DMS79 (cell line): ENCODE results near the gene POLR1A.

ENCODE experiments used
- DNase-seq: peaks from one replicate; lab custom pipeline; 2025; lab: John Stamatoyannopoulos, UW

The POLR1A gene

GRCh38 chr2:86105252-86105968 is at the start of gene POLR1A:
TSS of gene POLR1A (minus strand) at chr2:86105886. CDS start at chr2:86105776, 110 bp downstream.
- peak; percentile 92 for DNase-seq

DNA sequence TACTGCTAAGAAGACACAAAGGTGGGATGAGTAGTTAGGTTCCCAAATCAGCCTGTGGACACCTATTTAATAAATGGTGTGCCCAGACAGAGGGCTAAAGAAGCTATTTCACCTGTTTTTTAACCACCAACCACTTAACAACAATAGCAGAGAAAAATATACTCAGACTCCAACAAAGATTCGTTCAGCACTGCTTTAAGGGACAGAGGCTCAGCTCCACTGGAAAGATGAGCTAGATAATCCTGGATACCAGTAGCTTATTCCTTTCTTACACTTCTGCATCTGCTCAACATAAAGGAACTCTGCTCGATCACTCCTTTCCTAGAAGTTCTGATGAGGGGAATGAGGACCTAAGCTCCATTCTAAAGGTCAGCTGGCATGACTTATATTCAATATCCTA is 44.8 kb upstream of the POLR1A start:
- DNase-seq, result no peak

GRCh38 chr2:86147793-86148192 is 42.1 kb upstream of the POLR1A start:
- no peak for DNase-seq

DNA sequence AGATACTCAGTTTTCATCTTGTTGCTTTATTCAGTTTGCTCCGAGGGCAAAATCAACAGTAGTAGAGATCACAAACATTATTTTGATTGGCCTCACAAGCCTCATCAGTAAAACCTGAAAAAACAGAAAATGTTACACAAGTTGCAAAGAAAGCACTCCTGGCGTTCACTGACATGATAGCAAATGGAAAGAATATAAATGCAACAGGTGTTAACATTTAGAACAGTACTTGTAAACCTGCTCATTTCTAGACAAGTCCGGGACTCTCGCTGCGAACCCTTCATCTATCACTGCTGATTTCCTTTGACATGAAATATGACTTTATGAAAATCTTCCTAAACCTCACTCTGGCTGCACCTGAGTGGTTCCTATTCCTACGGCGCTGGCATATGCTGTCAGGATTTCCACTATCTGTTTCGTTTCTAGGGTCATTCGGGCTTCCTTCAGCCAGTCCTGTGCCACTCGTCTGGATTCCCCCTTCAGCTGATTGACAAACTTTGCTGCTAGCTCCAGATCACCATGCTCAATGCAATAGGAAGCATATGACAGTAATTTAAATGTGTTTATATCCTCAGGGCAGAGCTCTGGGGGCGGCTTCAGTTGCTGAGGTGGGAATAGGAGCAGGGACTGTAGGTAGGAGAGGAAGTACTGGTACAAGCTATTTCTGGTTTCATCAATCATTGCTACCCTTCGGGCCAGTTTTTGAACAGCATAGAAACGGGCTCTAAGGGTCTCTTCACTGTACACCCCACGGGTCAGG is 38.4 kb upstream of the POLR1A start:
- DNase-seq, result no peak

DNA sequence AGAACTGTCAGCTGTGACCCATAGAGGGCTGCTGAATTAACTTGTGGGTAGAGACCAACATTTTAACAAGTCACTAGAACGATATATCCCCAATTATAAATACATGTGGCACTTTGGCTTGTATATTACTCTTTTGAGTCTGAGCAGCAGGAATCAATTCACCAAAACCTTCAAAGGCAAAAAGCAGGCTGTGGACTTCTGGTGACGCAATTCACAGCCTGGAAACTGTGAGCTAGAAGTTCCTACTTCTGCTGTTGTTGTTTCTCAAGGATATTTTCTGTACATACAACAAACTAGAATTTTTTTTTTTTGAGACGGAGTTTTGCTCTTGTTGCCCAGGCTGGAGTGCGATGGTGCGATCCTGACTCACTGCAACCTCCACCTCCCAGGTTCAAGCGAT is 37.6 kb upstream of the POLR1A start:
- no peak for DNase-seq

DNA sequence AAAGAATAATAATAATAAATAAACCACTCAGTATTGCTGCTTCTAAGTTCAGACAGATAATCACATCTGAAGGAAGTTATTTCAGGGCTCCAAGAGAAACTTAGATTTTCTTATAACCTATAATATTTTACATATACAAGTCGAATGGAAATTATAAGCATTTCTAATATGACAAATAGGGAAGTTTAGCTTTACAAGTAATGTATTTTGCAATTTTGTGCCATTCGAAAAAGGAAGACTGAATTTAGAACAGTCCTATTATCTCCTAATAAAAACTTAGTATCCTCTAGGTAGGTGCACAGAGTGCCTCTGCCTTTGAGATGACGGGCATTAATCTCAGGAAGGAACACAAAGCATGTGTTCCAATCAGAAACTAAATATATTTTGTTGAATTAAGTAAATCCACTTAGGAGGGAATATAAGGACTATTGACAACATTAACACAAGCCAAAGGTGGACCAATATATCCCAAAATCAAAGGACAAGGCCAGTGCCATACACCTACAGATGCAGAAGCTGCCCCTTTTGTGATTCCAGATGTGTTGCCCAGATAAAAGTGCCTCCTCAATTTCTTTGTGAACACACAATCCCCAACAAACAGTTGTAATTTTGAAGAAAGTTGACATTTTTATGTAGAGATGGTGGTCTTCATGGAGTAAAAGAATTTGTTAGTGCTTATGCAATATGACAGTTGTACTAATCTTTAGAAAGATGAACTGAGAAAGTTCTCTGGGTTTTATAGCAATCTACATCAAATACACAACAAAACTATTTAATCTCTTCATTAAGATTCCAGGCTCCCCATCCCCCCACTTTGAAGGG is 37.0 kb upstream of the POLR1A start:
- DNase-seq, result no peak

GRCh38 chr2:86140969-86141392 is 35.3 kb upstream of the POLR1A start:
- DNase-seq, result no peak

GRCh38 chr2:86139981-86140380 is 34.3 kb upstream of the POLR1A start:
- DNase-seq, result no peak

DNA sequence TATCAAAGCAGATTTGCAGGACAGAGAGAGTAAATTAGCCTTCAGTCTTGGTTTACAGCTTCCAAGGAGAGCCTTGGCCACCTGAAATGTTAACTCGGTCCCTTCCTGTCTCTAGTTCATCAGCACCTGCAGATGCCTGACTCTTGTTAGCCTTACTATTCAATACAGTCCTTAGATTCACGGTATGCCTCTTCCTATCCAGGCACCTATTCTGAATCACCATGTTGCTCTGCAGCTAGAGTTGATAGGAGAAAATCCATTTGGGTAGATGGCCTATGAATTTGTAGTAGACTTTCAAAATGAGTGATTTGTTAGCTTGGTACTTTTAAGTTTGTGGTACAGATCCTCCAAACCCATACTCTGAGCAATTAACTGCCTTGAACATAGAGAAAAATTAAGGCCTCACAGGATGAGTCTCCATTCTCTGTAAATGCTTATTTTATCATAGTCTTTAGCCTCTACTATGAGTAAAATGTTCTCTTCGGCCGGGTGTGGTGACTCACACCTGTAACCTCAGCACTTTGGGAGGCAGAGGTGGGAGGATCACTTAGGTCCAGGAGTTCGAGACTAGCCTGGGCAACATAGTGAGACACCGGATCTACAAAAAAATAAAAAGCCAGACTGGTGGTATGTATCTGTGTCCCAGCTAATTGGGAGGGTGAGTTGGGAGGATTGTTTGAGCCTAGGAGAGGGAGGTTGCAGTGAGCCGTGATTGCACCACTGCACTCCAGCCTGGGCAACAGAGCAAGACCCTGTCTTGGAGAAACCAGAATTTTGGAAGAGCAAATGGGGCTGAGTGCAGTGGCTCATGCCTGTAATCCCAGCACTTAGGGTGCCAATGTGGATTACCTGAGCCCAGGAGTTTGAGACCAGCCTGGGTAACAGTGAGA is 33.3 kb upstream of the POLR1A start:
- DNase-seq, result no peak

- no peak for DNase-seq
Observed at GRCh38 chr2:86136141-86136540, 30.5 kb upstream of the POLR1A start.

- DNase-seq, result no peak
Observed at GRCh38 chr2:86135653-86136052, 30.0 kb upstream of the POLR1A start.

DNA sequence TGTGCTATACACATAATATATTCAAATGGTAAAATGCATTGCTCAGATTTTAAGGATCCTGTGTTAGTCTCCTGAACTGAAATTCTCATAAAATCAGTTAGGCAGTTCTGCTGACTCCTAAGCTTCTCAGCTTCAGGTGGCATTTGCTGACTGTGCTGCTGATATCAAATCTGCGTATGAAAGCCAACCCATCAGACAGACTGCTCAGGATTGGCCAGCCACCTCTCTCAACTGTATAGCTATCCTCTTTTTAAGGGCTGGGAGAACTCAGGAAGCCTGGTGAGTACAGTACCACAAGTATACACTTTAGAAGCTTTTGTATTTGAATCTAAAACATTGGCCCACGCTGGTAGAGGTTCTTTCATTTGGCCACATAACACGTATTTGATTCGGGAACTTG is 29.0 kb upstream of the POLR1A start:
- DNase-seq, result no peak

- no peak for DNase-seq
Observed at GRCh38 chr2:86124683-86125082, 19.0 kb upstream of the POLR1A start.

DNA sequence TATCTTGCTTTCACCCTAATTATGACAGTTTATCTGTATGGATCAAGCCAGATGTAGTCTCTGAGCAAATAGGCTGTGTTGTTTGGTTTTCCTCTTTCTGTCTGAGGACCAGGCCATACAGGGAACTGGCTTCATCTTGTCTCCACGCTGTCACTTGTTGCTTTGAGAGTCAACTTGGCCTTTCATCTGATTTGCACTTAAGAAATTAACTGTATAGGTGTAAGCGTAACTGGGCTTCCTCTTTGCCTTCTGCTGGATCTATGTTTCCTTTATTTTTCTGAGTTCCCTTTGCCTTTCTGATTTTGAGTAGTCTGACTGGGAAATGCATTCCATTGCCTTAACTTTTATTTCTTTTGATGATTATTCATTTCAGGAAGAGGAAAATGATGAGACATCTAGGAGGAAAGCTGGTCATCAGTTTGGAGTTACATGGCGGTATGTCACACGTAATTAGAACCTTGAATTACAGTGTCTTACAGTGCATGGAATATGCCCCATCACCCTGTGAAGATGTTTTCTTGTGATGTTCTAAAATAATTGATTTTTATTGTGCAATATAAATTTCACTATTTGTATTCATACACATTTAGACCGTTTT is 17.7 kb upstream of the POLR1A start:
- no peak for DNase-seq

DNA sequence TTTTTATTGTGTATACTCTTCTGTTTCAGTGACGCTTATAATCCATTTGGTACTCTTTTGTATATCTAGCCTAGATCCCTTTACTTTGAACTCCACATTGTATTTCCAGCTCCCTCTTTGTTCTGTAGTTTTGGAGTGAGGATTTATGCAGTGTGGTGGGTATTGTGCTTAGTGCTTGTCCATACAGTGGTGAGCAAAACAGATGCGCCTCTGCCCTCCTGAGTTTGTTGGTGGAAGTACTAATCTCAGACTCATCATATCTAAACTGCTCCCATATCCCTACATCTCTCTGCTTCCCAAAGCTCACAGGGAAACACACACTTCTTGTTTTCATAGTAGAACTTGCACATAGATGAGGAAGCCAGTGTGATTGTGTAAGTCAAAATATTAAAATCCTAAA is 12.4 kb upstream of the POLR1A start:
- no peak for DNase-seq

DNA sequence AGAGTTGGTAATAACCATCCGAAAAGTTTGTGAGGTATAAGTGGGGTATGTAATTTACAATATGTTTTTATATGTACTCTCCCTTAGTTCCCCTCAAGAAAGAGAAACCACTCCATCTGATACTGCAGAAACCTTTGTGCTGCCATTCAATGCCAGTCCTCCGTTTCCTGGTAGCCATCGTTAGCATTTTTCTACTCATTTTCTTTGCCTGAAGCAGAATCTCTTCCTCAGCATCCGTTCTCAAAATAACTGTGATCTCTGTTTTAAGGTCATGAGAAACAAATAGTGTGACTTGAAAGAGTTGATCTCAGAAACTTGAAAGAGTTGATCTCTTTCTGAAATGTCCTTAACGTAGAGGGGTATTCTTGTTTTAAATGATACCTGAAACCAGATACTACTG is 1.3 kb upstream of the POLR1A start:
- DNase-seq, result no peak

DNA sequence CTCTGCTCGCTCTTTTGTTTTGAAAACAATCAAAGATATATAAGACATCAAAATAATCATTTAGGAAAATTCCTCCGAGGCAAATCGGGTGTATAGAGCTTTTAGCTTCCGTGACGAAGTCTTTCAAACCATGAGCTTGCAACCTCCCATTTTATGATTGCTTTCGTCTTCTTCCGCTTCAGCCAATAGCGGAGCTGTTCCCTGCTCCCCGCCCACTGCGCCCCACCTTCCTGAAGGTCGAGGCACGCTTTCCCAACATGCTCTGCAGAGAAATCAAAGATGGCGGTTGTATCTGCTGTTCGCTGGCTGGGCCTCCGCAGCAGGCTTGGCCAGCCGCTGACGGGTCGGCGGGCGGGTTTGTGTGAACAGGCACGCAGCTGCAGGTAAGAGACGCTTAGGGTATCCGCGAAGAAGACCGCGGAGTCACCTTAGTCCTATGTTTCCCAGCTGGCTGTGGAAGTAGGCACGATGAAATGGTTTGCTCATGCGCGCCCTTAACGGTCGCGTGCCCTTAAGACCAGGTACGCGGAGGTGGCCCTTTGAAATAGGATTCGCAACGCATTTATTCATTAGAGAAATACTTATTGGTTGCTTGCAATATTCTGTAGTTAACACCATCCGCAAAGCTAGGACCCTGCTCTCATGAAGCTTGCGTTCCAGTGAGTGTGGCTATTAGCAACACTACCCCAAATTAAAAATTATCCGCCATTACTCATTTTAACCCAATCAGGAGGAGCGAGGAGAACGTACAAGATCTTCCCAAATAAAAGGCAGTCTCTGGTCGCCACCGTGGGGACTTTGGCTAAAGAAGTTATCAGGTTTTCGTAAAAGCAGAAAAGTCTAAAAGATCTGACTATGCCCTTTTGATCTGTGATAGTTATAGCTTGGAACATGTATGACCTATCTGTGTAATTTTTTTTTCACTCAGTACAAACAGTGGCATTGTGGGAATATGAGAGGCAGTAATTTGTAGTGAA is 571 bp upstream of the POLR1A start, which contains the start of gene PTCD3:
Gene PTCD3 (plus strand): TSS at position 267 of the 977 bp plus-strand sequence. CDS start 13 bp downstream, at position 280.
- DNase-seq, result peak; percentile 97

DNA sequence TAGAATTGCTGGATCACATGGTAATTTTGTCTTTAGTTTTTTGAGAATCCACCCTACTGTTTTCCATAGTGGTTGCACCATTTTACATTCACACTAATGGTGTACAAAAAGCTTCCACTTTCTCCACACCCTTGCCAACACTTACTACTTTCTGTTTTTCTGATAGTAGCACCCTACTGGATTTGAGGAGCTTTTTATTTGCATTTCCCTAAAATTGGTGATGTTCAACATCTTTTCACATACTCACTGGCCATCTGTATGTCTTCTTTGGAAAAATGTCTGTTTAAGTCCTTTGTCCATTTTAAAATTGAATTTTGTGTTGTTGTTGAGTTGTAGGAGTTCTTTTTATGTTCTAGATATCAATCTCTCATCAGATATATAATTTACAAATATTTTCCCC is 3.5 kb downstream of the POLR1A start:
- DNase-seq, result no peak

GRCh38 chr2:86097913-86098312 is 7.8 kb downstream of the POLR1A start:
- no peak for DNase-seq
